Measurements from ENCODE around the gene IL11. TPM values are rescaled to one million over a fixed set of nuclear protein-coding genes. Genes with fewer than 3 reads are reported as not detected.

IL11 gene
- polyA plus RNA-seq, 3 donors = not detected

DNA sequence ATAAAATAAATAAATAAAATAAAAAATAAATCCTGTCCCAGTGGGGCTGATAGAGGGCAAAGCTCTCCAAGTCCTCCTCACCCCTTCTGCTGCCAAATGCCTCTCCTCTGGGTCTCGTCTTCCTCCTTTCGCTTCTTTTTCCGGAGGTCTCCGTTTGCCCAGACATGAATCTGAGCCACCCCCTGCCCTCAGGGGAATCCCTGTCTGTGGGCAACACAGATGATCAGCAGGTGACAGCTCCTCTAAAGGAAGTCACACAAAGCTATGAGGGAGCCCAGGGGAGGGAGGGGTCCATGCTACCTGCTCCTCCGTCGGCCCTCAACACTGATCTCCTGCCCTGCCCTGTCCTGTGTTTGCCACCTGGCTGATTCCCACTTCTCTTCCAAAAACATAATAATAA, 45.6 kb downstream of the IL11 start:
- peak overlapping the region; percentile 96 to 99 (median 98) for H3K27ac Mint-ChIP-seq
- Histone ChIP-seq H3K79me2 (ENCODE audit: insufficient read depth, low read length) (peaks cover 41% of the 10 kb centered on the region), H3K4me2 (replicated peaks; ENCODE audit: extremely low read depth, low read length, poor library complexity, severe bottlenecking) (peak overlapping the region; percentile 78), H3K4me1 (ENCODE audit: control insufficient read depth in 1 of 2, insufficient read depth in 2 of 2, low read length in 2 of 2) (peaks cover 67 to 81% of the 10 kb centered on the region in 2 donors), H4K20me1 (ENCODE audit: insufficient read depth, low read length) (peaks cover 33% of the 10 kb centered on the region), H3K27ac (ENCODE audit: low read depth in 1 of 2, low read length in 2 of 2) (peak overlapping the region; percentile 85 to 93), H2AFZ (ENCODE audit: insufficient read depth, low read depth, low read length, poor library complexity, severe bottlenecking) (peak overlapping the region; percentile 35), H3K27me3 (ENCODE audit: control insufficient read depth in 2 of 2, insufficient read depth in 2 of 2, low read length in 2 of 2) (no peaks in the 10 kb centered on the region), H3K9ac (ENCODE audit: insufficient read depth, low read length, poor library complexity, severe bottlenecking) (peak overlapping the region; percentile 67), H3K4me3 (replicated peaks in 1 of 3; ENCODE audit: low read depth in 2 of 3, low read length in 3 of 3) (peak overlapping the region; percentile 44 to 79 (median 77)), H3K9me3 (replicated peaks in 1 of 2; ENCODE audit: control insufficient read depth in 1 of 2, insufficient read depth in 1 of 2, low read length in 2 of 2) (no peaks in the 10 kb centered on the region), H3K36me3 (replicated peaks in 1 of 2; ENCODE audit: control insufficient read depth in 1 of 2, insufficient read depth in 2 of 2, low read length in 2 of 2) (peaks cover 9 to 15% of the 10 kb centered on the region in 2 donors)
- peaks cover 0 to 2% (median 0%) of the 10 kb centered on the region in 7 donors for H3K9me3 Mint-ChIP-seq
- intact Hi-C loops (cut with micrococcal nuclease) = loop anchor here (2.0 to 5.0 kb wide), 2 partner anchors 14 to 58 kb away; partner anchors contain the start of genes KMT5C (in 1 of the 2) and TMEM238 (in 1 of the 2)
- DNase-seq = peak in 1 of 3 donors; percentile 70
- peaks cover 0 to 1% (median 0%) of the 10 kb centered on the region in 3 donors for H3K27me3 Mint-ChIP-seq (ENCODE audit: low read depth in 3 of 3)
- peaks cover 67% of the 10 kb centered on the region for H3K4me1 Mint-ChIP-seq
- TF ChIP-seq, protein P1, sequence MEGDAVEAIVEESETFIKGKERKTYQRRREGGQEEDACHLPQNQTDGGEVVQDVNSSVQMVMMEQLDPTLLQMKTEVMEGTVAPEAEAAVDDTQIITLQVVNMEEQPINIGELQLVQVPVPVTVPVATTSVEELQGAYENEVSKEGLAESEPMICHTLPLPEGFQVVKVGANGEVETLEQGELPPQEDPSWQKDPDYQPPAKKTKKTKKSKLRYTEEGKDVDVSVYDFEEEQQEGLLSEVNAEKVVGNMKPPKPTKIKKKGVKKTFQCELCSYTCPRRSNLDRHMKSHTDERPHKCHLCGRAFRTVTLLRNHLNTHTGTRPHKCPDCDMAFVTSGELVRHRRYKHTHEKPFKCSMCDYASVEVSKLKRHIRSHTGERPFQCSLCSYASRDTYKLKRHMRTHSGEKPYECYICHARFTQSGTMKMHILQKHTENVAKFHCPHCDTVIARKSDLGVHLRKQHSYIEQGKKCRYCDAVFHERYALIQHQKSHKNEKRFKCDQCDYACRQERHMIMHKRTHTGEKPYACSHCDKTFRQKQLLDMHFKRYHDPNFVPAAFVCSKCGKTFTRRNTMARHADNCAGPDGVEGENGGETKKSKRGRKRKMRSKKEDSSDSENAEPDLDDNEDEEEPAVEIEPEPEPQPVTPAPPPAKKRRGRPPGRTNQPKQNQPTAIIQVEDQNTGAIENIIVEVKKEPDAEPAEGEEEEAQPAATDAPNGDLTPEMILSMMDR (IDR thresholded peaks at IDR 0.05) = no peak
- WGBS (ENCODE audit: insufficient coverage) = no CpG with 5 or more reads among the region's 6 CpGs
- peaks cover 17 to 32% of the 10 kb centered on the region in 2 donors for H3K36me3 Mint-ChIP-seq
- peak overlapping the region; percentile 89 to 97 for H3K4me3 Mint-ChIP-seq

- peaks cover 18 to 31% of the 10 kb centered on the region in 2 donors for H3K36me3 ChIP-seq (replicated peaks in 1 of 2; ENCODE audit: control insufficient read depth in 1 of 2, insufficient read depth in 2 of 2, low read length in 2 of 2)
- peaks cover 0 to 1% (median 0%) of the 10 kb centered on the region in 3 donors for H3K27me3 Mint-ChIP-seq (ENCODE audit: low read depth in 3 of 3)
- H3K27me3 ChIP-seq (ENCODE audit: control insufficient read depth in 2 of 2, insufficient read depth in 2 of 2, low read length in 2 of 2) = no peaks in the 10 kb centered on the region
- peak overlapping the region; percentile 53 for H3K9ac ChIP-seq (ENCODE audit: insufficient read depth, low read length, poor library complexity, severe bottlenecking)
- intact Hi-C loops (cut with micrococcal nuclease) = loop anchor here in 1 of 2 donors (5.0 kb wide), 1 partner anchor 60 kb away; the partner anchor contains the start of gene TMEM238
- no peaks in the 10 kb centered on the region for H3K9me3 ChIP-seq (replicated peaks in 1 of 2; ENCODE audit: control insufficient read depth in 1 of 2, insufficient read depth in 1 of 2, low read length in 2 of 2)
- H3K79me2 ChIP-seq (ENCODE audit: insufficient read depth, low read length) = peaks cover 41% of the 10 kb centered on the region
- no peaks in the 10 kb centered on the region for H3K9me3 Mint-ChIP-seq
- peak overlapping the region; percentile 64 to 73 for H3K27ac ChIP-seq (ENCODE audit: low read depth in 1 of 2, low read length in 2 of 2)
- peak overlapping the region; percentile 90 to 96 (median 94) for H3K27ac Mint-ChIP-seq
- no peak overlapping the region for H2AFZ ChIP-seq (ENCODE audit: insufficient read depth, low read depth, low read length, poor library complexity, severe bottlenecking)
- H4K20me1 ChIP-seq (ENCODE audit: insufficient read depth, low read length) = peaks cover 35% of the 10 kb centered on the region
- DNase-seq = no peak
- H3K4me1 Mint-ChIP-seq = peaks cover 54% of the 10 kb centered on the region
- TF ChIP-seq, protein P1 (IDR thresholded peaks at IDR 0.05) = no peak
- peak overlapping the region; percentile 20 to 77 (median 41) for H3K4me3 ChIP-seq (replicated peaks in 1 of 3; ENCODE audit: low read depth in 2 of 3, low read length in 3 of 3)
- 30% methylated on average over 6 of the region's 12 CpGs for WGBS (ENCODE audit: insufficient coverage)
- peaks cover 56 to 64% of the 10 kb centered on the region in 2 donors for H3K4me1 ChIP-seq (ENCODE audit: control insufficient read depth in 1 of 2, insufficient read depth in 2 of 2, low read length in 2 of 2)
- H3K36me3 Mint-ChIP-seq = peaks cover 28 to 55% of the 10 kb centered on the region in 2 donors
- H3K4me2 ChIP-seq (replicated peaks; ENCODE audit: extremely low read depth, low read length, poor library complexity, severe bottlenecking) = peak overlapping the region; percentile 77
- H3K4me3 Mint-ChIP-seq = peak overlapping the region; percentile 82 to 95
These were observed 47.9 kb downstream of the IL11 start for GRCh38 chr19:55322204-55322885.
